ENCODE data around the gene CD48.

GRCh38 chr1:160704250-160704649 is 7.4 kb downstream of the CD48 start:
- TF ChIP-seq EZH2phosphoT487 (IDR thresholded peaks at IDR 0.05; ENCODE audit: borderline replicate concordance, low read depth) (no peak), RCOR1 (IDR thresholded peaks at IDR 0.05; ENCODE audit: low read length) (no peak), EP300 (IDR thresholded peaks at IDR 0.05; ENCODE audit: borderline replicate concordance in 1 of 2, low read depth in 1 of 2, low read length in 1 of 2) (no peak), CTCF (IDR thresholded peaks at IDR 0.05) (no peak), FOXM1 (IDR thresholded peaks at IDR 0.05; ENCODE audit: low read depth) (no peak), MXI1 (IDR thresholded peaks at IDR 0.05; ENCODE audit: low read depth, low read length) (no peak), RAD21 (IDR thresholded peaks at IDR 0.05; ENCODE audit: low read length) (no peak), MAX (IDR thresholded peaks at IDR 0.05; ENCODE audit: low read depth) (no peak), TCF12 (IDR thresholded peaks at IDR 0.05) (no peak), YY1 (IDR thresholded peaks at IDR 0.05; ENCODE audit: low read depth) (no peak)
